GM19023 (cell line): ENCODE results near the gene IGF1R.
"Not testable (repeated sequence)": the region's sequence is repeated elsewhere in the genome, so short reads cannot be mapped to it uniquely, and the experiment has no call there.

Experiments
- ATAC-seq: cut with Tn5 transposase; IDR thresholded peaks from one replicate; pipeline ENCODE4 v1.9.1; 2021; ENCODE audit warnings: mild to moderate bottlenecking, moderate library complexity; ENCODE audit not compliant: unreplicated experiment

IGF1R gene

GRCh38 chr15:98647774-98648653, at the start of gene IGF1R:
Gene IGF1R (plus strand): TSS chr15:98648539. CDS start chr15:98649582, 1,043 bp downstream.
- peak; percentile 59 for ATAC-seq

GRCh38 chr15:98599909-98600691, 48.2 kb upstream of the IGF1R start:
- peak; percentile 78 for ATAC-seq

GRCh38 chr15:98604983-98605382, 43.4 kb upstream of the IGF1R start:
- no peak for ATAC-seq

GRCh38 chr15:98609144-98609852, 39.0 kb upstream of the IGF1R start:
- no peak for ATAC-seq

GRCh38 chr15:98610991-98611390, 37.3 kb upstream of the IGF1R start:
- no peak for ATAC-seq

- no peak for ATAC-seq
Observed at GRCh38 chr15:98611808-98612207, 36.5 kb upstream of the IGF1R start.

- ATAC-seq = no peak
Observed at GRCh38 chr15:98612490-98613110, 35.7 kb upstream of the IGF1R start.

GRCh38 chr15:98614681-98615080, 33.7 kb upstream of the IGF1R start:
- ATAC-seq = no peak

GRCh38 chr15:98616397-98616796, 31.9 kb upstream of the IGF1R start:
- ATAC-seq = no peak

- ATAC-seq = no peak
Observed at GRCh38 chr15:98617328-98617980, 30.9 kb upstream of the IGF1R start.

GRCh38 chr15:98618576-98618975, 29.8 kb upstream of the IGF1R start:
- not testable (repeated sequence) for ATAC-seq

- ATAC-seq = no peak
Observed at GRCh38 chr15:98620020-98620419, 28.3 kb upstream of the IGF1R start.

GRCh38 chr15:98621021-98621420, 27.3 kb upstream of the IGF1R start:
- no peak for ATAC-seq

- ATAC-seq = no peak
Observed at GRCh38 chr15:98625614-98626013, 22.7 kb upstream of the IGF1R start.

GRCh38 chr15:98626153-98626552, 22.2 kb upstream of the IGF1R start:
- no peak for ATAC-seq

- no peak for ATAC-seq
Observed at GRCh38 chr15:98628216-98628615, 20.1 kb upstream of the IGF1R start.

- ATAC-seq = no peak
Observed at GRCh38 chr15:98635848-98636247, 12.5 kb upstream of the IGF1R start.

- ATAC-seq = no peak
Observed at GRCh38 chr15:98643115-98643514, 5.2 kb upstream of the IGF1R start.

- no peak for ATAC-seq
Observed at GRCh38 chr15:98646546-98647025, 1.8 kb upstream of the IGF1R start.
